ENCODE data around the gene LRMDA.

LRMDA gene

GRCh38 chr10:76017026-76017732 is 585.8 kb downstream of the LRMDA start:
- DNase-seq = no peak

- DNase-seq = no peak
Observed at GRCh38 chr10:76017733-76018433, 586.5 kb downstream of the LRMDA start.

GRCh38 chr10:76020630-76021029 is 589.2 kb downstream of the LRMDA start:
- DNase-seq = no peak

GRCh38 chr10:76021398-76021797 is 590.0 kb downstream of the LRMDA start:
- no peak for DNase-seq

GRCh38 chr10:76022366-76022765 is 590.9 kb downstream of the LRMDA start:
- DNase-seq = no peak

- DNase-seq = no peak
Observed at GRCh38 chr10:76023007-76023406, 591.6 kb downstream of the LRMDA start.

- no peak for DNase-seq
Observed at GRCh38 chr10:76024460-76025123, 593.2 kb downstream of the LRMDA start.

GRCh38 chr10:76025124-76025477 is 593.7 kb downstream of the LRMDA start:
- DNase-seq = no peak

- DNase-seq = no peak
Observed at GRCh38 chr10:76026176-76026771, 594.9 kb downstream of the LRMDA start.

- DNase-seq = no peak
Observed at GRCh38 chr10:76026905-76027304, 595.5 kb downstream of the LRMDA start.

- no peak for DNase-seq
Observed at GRCh38 chr10:76029782-76030181, 598.4 kb downstream of the LRMDA start.

- no peak for DNase-seq
Observed at GRCh38 chr10:76031099-76031498, 599.7 kb downstream of the LRMDA start.

GRCh38 chr10:76031769-76032699 is 600.6 kb downstream of the LRMDA start:
- no peak for DNase-seq

- no peak for DNase-seq
Observed at GRCh38 chr10:76032700-76033039, 601.2 kb downstream of the LRMDA start.

GRCh38 chr10:76033457-76034196 is 602.2 kb downstream of the LRMDA start:
- DNase-seq = no peak

- DNase-seq = no peak
Observed at GRCh38 chr10:76034353-76035205, 603.2 kb downstream of the LRMDA start.

GRCh38 chr10:76035206-76036110 is 604.0 kb downstream of the LRMDA start:
- DNase-seq = no peak

GRCh38 chr10:76036111-76036940 is 604.9 kb downstream of the LRMDA start:
- DNase-seq = peak; percentile 68

GRCh38 chr10:76036962-76037361 is 605.5 kb downstream of the LRMDA start:
- DNase-seq = no peak

All from activated CD8-positive, alpha-beta memory T cell treated with anti-CD3 and anti-CD28 coated beads for 24 hours (primary cell).